GM18505 (cell line): Measurements from ENCODE around the gene SUN2.
A peak's percentile ranks its signal among the peaks of the same experiment; 100 is the strongest.

Experiments used
- ATAC-seq: cut with Tn5 transposase; IDR thresholded peaks from one replicate; pipeline ENCODE4 v1.9.1; 2021; ENCODE audit not compliant: unreplicated experiment
- POLR2A ChIP-seq: IDR thresholded peaks from 4 replicates; pipeline ENCODE4 v1.6.1; 2011; ENCODE audit warnings: borderline replicate concordance; ENCODE audit not compliant: insufficient read depth, insufficient read length; ENCODE audit errors: extremely low read depth

Gene SUN2

GRCh38 chr22:38755155-38755910 lies 465 bp downstream of the SUN2 start:
- ATAC-seq = peak; percentile 26
- no peak for TF ChIP-seq POLR2A

DNA sequence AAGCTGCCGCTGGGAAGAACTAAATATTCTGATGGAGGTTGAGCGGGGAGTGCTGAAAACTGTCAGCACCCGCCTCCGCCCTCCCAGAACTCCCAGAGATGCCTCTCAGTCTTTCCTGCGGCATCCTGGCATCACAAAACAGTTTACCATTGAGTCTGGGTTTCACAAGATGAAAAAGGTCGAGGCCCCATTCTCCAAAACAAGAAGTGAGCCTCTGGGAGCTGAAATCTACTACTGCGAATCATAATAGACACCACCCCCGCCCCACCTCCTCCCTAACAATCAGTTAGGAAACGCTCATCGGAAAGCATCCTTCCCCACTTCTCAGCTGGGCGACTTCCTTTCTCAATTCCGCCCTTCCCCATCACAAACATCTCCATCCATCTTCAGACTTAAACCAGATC lies 1.0 kb downstream of the SUN2 start:
- no peak for ATAC-seq
- no peak for TF ChIP-seq POLR2A

DNA sequence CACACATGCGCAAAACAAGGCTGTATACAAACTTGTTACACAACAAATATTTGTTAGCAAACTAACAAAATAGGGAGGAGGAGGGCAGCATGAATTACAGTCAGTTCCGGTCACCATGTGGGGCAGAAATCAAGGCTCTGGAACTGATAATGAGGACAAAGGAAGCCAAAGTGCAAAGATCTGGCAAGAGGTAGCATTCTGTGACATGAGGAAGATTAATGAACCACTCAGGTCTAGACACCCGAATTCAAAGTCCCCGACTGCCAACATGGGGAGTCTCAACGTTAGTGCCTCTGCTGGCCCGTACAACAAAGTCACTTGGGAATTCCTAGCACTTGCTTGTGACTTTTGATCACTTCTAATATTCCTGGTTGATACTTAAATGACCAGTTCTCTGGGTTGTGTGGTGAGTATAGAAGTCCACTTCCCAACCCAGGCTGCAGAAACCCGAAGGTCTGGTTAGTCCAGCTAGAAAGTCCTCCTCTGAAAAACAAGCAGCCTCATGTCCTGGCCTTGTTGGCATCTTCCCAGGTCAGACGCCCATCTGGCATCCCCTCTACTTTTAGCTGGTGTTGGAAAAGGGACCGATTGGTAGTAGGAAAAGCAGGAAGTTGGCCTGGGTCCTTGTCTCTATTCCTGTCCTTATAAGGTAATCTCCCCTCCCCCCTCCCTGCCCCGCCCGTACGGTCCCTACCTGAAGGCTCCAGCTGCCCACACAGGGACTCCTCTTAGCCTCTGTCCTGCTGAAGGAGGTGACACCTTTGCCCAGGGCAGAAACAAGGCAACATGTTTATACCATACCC lies 1.6 kb downstream of the SUN2 start:
- TF ChIP-seq POLR2A = peak; percentile 9
- ATAC-seq = no peak

DNA sequence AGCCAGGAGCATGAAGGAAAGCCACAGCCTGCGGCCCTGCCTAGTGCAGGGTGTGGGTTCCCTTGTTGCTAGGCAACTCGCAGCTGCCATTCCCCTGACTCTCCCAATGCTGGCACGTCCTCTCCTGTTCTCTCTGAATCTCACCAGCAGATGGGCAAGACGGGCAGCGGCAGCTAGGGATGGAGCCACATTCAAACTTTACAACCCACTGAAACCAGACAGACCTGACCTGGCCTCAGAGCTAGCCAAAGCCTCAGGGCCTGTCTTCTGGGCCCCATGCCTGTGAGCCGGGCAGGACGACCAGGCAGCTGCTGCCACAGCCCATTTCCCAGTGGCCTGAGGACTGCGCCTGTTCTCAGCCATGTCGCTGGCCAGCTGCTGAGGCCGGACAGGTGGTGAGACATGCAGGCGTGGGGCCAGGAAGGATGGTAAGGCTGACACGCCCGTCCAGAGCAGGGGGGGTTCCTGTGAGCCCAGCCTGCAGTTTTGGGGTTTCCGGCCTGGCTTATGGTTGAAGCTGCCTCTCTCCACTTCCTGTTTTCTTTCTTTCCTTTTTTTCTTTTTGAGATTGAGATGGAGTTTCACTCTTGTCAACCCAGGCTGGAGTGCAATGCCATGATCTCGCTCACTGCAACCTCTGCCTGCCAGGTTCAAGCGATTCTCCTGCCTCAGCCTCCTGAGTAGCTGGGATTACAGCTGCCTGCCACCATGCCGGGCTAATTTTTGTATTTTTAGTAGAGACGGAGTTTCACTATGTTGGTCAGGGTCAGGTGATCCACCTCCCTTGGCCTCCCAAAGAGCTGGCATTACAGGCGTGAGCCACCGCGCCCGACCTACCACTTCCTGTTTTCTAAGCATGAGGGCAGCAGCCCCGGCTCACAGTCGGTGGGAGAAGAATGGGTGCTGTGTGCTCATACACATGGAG lies 4.1 kb downstream of the SUN2 start:
- TF ChIP-seq POLR2A = no peak
- peak; percentile 39 for ATAC-seq

DNA sequence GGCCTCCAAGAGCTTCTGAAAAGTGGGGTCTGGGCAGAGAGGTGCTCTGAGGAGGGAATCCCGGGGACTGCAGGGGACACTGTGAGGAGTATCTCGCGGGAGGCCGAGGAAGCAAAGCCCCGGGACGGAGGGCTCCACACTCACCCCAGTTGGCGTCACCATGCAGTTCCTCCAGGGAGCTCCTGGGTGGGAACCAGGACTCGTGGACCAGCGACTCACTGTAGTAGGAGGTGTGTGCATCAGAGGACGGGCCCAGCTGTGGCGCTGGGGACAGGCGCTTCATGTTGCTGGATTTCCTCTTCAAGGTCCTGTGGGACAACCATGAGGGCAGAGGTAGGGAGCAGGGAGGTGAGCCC lies 4.8 kb downstream of the SUN2 start:
- TF ChIP-seq POLR2A = no peak
- no peak for ATAC-seq

DNA sequence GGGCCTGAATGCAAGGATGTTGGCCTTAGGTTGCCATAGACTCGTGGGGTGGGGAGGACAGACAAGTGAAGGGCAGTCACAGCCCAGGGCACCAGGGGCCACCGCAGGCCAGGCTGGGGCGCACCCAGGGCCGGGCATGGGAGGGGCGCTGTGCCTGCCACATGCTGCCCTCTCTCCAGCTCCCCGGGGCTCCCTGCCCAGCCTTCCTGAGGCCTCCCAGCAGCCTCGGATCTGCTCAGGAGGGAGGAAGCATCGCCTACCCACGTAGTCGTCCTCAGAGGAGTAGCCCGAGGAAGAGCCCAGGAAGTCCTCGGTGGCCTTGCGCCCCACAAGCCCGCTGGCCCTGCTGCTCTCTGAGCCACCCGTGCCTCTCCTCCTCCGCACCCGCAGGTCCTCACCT lies 5.2 kb downstream of the SUN2 start:
- no peak for ATAC-seq
- no peak for TF ChIP-seq POLR2A

DNA sequence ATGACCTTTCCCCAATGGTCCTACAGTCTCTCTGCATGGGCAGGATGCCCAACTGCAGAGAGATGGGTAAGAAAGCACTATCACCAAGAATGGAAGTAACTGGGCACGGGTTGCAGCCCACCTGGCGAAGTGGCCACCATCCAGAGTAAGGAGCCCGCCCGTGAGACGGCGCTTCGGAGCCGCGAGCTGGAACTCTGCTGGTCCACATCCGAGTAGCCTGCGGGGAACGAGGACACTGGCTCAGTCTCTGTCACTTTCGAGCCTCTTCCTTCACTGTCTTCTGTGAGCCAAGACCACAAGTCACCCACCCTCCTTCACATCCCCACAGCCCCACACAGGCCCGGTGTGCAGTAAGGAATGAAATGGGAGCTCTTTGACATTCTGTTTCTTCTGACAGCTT lies 5.7 kb downstream of the SUN2 start:
- ATAC-seq = no peak
- TF ChIP-seq POLR2A = no peak

- no peak for TF ChIP-seq POLR2A
- ATAC-seq = no peak
Measured at GRCh38 chr22:38748487-38749136, 7.2 kb downstream of the SUN2 start.

DNA sequence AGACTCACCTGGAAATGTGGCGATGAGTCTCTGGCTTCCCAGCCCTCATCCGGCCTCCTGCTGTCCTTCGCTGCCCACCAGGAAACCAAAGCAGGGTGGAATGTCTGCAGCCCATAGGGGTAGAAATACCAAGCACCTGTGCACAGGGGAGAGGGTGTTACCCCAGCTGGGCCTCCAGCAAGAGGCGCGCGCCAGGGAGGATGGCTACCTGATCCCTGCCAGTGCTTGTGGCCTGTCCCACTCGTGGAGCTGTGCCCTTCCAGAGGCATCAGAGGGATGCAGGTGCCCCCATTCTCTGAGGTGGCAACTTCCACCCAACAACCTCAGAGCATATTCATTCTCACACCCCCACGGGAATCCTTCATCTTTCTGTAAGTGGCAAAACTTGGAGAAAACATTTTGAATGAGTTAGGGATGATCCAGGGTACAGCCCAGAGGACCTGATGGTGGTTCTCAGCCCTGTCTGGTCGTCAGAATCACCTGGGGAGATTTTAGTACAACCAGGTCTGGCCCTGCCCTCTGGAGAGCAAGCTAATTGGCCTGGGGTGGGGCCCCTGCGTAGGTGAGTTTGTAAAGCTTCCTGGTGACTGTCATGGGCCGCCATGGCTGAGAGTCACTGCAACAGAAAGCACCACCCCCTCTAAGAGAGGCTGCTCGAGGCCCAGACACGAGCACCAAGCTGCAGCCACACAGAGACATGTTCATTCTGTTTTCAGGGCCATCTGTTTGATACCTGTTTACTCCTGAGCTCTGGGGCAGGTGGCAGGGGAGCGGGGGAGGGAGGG lies 9.9 kb downstream of the SUN2 start:
- ATAC-seq = no peak
- TF ChIP-seq POLR2A = no peak

GRCh38 chr22:38744981-38745380 lies 10.8 kb downstream of the SUN2 start:
- no peak for TF ChIP-seq POLR2A
- no peak for ATAC-seq

DNA sequence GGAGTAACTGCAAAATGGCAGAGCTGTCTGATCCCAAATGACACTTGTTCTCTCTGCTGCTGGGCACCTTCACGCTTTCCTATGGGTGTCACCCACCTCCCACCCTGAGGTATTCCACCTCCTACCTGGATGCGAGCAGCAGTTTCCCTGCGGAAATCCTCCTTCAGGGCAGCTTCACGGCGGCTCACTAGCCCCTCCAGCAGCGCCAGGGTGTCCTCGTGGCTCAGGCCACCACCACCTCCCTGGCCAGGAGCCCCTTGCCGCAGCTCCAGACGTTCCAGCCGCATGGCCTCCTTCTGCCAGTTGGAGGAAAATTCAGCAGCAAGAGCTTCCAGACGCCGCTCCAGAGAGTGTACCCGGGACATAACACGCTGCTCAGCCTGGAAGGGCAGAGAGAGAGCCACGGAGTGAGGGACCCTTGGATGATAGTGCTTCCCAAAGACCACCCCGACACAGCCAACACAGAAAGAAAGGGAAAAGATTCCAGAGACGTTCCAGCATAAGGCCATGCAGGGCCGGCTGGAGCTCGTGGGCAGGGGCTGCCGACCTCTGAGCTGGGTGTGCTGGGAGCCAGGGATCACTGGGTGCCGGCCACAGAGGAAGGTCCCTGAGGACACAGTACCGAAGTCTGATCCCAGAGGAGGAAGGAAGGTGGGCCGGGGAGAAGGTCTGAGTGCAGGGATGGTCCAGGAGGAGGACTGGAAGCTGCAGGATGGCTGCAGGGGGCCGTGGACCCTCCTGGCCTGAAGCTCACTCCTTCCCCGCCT lies 13.4 kb downstream of the SUN2 start:
- no peak for TF ChIP-seq POLR2A
- no peak for ATAC-seq
